SK-N-MC (cell line): ENCODE results near the gene EMSY.
"Not testable (repeated sequence)": the region's sequence is repeated elsewhere in the genome, so short reads cannot be mapped to it uniquely, and the experiment has no call there.

Source experiments
- EZH2 ChIP-seq: fragments of 200-600 bp; sonication (generic); IDR thresholded peaks from one replicate; pipeline ENCODE4 v1.6.1; 2017; ENCODE audit warnings: antibody characterized with exemption
- POLR2AphosphoS5 ChIP-seq: IDR thresholded peaks from 2 replicates; pipeline ENCODE4 v1.6.1; 2012; ENCODE audit warnings: mild to moderate bottlenecking, low read depth, low read length, borderline replicate concordance

DNA sequence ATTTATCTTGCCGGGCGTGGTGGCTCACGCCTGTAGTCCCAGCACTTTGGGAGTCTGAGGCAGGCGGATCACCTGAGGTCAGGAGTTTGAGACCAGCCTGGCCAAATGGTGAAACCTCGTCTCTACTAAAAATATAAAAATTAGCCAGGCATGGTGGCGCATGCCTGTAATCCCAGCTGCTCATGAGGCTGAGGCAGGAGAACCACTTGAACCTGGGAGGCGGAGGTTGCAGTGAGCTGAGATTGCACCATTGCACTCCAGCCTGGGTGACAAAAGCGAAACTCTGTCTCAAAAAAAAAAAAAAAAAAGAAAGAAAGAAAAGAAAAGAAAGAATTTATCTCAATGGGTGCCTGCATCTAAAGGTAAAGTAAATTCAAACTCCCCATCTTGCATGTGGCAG is 43.3 kb upstream of the EMSY start:
- not testable (repeated sequence) for TF ChIP-seq EZH2, POLR2AphosphoS5
